Raji (cell line): Measurements from ENCODE around the gene LMAN1L.

Experiments used
- POLR2A ChIP-seq: IDR thresholded peaks from 2 replicates; pipeline ENCODE4 v1.6.1; 2011; ENCODE audit warnings: low read depth, low read length, control low read depth; ENCODE audit not compliant: insufficient read depth

LMAN1L gene

DNA sequence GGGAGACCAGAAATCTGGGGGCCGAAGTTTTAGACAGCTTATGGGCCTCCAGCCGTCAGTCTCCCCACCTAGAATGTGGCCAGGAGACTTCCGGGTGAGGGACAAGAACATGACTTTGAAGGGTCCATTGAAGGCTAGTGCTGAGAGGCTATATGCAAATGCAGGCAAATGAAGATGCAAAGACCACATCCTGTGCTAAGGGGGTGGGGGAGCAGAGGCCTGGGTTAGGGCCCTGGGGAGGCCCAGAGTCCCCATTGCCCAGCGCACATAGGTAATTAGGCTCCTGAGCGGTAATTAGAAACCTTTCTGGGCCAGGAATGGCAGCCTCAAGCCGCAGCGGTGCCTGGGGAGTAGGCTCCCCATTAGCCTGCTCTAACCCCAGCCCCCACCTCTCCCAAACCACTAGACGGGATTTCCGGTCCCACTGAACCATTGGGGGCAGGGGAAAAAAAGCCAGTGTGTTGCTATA lies 23.9 kb upstream of the LMAN1L start:
- peak; percentile 74 for TF ChIP-seq POLR2A

DNA sequence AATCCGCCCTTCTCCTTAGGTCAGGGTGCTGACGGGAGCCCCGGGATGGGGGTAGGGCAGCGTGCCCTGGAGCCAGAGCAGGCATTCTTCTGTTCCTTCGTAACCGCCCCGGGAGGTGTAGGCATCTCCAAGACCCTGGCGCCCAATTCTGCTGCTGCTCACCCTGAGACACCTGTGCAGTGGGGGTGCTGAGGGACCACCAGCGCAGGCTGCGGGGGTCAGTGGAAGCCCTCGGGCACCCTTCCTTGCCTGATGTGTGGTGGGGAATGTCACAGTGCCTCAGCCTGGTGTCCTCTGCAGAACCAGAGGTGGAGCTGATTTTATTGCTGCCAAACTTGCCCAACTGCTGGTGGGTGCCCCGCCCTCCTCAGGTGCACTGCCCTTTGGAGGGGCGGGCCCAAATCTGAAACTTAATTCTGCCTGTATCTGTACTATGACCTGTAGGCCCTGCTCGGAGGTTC lies 23.4 kb upstream of the LMAN1L start:
- peak; percentile 88 for TF ChIP-seq POLR2A

DNA sequence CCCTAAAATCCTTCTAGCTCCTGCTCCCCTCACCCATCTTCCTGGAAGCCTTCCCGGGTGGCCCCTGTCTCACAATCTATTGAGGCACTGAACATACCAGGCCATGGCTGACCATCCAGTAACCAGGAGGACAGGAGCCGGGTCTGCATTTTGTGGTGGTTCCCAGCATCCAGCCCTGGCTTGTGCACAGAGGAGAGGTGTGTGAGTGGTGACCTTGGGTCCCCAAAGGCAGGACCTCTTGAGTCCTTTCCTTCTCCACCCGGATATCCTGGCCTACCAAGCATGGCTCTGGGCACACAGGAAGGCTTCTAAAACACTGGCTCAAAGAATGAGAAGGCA lies 22.9 kb upstream of the LMAN1L start:
- no peak for TF ChIP-seq POLR2A

DNA sequence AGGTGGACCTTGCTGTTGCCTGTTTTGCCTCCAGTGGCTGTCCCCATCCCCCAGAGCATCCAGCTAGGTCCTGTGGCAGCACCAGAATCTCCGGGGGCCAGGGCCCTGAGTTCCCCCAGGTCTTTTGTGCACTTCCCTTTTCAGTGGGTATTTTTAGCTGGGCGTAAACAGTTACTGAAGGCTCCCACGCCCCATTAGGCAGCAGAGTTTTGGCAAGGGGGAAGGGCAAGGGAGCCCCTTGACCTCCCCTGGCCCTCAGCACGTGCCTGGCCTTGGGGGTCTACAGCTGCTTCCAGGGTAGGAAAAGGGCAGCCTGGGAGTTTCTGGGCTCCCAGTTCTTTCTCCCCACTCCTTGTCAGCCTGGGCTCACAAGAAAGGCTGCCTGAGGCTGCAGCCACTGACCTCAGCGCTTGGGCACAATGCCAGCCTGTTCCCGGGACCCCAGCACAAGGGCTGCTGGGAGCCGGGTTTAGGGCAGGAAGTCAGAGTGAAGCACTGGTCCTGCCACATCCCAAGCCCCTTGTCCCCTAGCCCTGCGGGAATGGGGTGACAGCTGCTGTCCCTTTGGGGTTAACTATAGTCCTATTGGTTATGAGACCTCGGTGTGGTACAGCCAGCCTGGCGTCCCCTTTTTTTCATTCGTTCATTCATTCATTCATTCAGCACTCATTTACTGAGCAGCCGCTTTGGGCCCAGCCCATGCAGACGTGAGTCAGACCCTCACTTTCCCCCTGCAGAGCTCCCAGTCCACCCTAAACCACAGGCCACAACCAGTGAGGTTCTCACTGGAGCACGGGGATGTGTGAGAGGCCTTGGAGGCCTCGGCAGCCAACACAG lies 22.3 kb upstream of the LMAN1L start:
- 0 out of 2 replicates have a peak, but pooled peaks have one; percentile 15 for TF ChIP-seq POLR2A

DNA sequence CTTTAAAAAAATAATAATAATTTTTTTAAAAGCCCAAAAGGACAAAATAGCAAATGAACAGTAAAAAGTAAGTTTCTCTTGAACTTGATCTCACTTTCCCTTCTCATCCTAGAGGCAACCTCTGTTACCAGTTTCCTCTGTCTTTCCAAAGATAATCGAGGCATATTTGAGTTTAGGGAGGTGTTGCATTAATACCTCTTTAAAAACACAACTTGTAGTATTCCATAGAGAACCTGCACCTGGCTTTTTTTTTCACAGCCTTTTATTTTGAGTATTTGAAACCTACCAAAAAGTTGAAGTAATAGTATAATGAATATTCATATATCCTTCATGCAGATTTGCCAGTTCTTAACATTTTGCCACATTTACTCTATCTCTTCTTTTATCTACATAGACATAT lies 21.6 kb upstream of the LMAN1L start:
- TF ChIP-seq POLR2A: no peak

DNA sequence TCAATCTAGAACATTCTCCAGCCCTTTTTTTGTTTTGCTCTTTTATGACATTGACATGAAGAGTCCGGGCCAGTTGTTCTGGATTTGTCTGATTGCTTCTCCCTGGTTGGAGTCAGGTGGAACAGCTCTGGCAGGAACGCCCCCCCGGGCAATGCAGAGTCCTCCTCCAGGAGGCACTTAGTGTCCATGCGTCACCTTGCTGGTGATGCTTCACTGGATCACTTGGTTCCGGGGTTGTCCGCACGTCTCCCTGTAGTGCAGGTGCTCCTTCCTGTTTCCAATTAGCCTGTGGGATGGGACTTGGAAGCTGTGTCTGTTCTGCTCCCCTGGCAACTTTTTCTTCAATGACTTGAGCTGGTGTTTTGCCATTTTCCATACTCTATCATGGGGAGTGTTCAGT lies 21.0 kb upstream of the LMAN1L start:
- TF ChIP-seq POLR2A: no peak

DNA sequence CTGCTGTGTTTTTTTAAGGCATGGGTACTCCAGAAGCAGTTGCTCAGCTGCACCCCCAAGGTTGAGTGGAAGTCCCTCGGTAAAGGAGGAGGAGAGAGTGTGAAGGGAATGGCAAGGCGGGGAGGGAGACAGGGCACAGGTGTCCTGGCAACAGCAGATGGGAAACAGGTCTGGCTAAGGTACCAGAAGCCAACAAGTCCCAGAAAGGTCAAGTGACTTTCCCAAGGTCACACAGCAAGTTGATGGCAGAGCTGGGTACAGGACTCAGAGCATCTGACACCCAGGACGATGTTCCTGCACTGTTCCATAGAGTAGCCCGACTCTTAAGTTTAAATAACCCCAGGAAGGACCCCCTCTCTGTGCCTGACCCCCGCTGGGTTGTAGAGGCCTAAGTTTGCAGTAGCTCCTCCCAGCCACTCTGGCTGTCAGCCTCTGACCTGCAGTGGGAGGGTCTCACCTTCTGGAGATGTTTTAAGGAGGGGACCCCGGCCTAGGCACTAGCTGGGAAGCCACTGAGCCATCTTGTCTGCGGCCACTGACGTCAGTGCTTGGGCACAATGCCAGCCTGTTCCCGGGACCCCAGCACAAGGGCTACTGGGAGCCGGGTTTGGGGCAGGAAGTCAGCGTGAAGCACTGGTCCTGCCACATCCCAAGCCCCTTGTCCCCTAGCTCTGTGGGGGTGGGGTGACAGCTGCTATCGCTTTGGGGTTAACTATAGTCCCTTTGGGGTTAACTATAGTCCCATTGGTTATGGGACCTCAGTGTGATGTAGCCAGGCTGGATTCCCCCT lies 20.2 kb upstream of the LMAN1L start:
- no peak for TF ChIP-seq POLR2A

DNA sequence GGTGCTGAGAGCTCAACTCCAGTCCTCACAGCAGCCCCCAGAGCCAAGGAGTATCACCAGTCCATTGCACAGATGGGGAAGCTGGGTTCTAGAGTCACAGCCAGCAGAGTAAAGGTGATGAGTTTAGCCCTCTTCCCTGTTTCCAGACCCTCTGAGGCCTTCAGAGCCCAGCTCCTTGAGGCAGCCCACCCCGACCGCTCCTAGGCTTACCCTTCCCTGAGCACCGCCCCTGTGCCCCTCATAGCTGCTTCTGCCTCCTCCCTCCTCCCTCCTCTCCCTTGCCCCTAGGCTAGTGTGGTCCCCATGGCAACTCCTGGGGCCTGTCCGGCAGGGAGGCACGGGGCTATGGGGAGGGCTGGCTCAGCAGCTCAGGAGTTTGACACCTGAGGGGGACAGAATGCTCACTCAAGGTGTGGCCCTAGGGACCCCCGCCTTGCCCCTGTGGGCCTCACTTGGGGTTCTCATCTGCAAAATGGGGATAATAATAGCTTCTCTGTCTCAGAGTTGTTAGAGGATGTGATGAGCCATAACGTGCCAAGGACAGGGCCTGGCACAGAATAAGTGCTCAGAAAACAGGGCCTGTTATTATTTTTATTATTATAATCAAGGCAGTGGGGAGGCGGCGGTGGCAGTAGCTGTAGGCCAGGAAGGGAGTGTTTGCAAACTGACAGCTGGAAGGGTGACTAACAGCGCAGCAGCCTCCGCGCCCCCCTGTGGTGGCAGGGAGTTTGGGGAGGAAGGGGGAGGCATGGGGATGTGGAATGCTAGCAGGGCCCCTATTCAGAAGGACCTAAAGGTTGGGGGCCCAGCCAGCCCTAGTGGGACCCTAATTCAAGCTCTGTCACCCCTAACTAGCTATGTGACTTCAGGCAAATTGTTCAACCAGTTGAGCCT lies 19.3 kb upstream of the LMAN1L start:
- no peak for TF ChIP-seq POLR2A

DNA sequence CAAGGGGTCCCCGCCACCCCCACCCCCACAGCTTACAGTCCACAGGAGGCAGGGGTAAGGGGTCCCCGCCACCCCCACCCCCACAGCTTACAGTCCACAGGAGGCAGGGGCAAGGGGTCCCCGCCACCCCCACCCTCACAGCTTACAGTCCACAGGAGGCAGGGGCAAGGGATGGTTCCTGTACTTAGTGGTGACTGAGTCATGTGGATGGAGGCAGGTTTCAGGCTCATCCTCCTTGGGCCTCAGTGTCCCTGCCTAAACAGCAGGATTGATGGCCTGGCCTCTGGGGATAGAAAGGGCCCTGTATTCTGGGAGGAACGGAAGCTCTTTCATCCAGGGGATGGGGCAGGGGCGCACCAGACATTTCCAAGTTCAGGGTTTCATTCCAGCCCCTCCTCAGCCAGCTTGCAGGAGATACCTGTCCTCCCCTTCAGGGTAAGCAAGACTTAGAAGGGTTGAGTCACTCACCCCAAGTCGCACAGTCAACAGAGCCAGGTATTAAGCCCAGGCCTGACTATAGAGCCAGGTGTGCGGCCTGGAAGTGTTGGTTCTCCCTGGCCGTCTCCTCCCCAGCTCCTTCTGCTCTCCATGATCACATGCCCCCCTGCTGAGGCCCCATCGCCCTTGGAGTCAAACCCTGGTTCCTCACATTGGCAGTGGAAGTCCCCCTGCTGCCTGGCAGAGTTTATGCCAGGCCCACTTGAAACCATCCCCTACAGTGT lies 18.2 kb upstream of the LMAN1L start:
- TF ChIP-seq POLR2A: no peak

DNA sequence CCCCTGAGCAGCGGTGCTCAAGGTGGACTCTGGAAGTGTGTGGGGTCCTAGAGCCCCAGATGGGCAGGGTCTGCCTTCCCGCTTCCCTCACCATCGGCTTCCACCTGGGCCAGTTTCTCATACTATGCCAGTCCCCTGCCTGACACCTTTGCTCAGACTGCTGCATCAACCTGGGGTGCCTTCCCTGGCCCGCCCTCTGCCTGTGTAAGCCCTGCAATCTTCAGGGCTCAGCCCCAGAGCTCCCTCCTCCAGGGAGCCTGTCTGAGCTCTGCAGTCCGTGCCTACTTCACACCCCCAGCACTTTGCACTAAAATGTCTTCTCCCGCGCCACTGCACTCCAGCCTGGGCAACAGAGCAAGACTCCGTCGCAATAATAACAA lies 17.7 kb upstream of the LMAN1L start:
- no peak for TF ChIP-seq POLR2A

DNA sequence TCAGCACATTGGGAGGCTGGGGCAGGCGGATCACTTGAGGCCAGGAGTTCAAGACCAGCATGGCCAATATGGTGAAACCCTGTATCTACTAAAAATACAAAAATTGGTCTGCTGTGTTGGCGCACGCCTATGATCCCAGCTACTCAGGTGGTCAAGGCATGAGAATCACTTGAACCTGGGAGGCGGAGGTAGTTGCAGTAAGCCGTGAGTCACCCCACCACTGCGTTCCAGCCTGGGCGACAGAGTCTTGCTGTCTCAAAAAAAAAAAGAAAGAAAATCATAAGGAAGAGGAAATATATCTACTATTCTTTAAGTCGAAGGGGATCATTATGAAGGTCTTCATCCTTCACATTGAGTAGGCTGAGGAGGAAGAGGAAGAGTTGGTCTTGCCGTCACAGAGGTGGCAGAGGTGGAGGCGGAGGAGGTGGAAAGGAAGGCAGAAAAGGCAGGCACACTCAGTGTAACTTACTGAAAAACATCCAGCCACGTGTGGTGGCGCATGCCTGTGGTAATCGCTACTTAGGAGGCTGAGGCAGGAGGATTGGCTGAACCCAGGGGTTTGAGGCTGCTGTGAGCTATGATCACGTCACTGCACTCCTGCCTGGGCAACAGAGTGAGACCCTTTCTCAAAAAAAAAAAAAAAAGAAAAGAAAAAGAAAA lies 16.5 kb upstream of the LMAN1L start:
- no peak for TF ChIP-seq POLR2A

DNA sequence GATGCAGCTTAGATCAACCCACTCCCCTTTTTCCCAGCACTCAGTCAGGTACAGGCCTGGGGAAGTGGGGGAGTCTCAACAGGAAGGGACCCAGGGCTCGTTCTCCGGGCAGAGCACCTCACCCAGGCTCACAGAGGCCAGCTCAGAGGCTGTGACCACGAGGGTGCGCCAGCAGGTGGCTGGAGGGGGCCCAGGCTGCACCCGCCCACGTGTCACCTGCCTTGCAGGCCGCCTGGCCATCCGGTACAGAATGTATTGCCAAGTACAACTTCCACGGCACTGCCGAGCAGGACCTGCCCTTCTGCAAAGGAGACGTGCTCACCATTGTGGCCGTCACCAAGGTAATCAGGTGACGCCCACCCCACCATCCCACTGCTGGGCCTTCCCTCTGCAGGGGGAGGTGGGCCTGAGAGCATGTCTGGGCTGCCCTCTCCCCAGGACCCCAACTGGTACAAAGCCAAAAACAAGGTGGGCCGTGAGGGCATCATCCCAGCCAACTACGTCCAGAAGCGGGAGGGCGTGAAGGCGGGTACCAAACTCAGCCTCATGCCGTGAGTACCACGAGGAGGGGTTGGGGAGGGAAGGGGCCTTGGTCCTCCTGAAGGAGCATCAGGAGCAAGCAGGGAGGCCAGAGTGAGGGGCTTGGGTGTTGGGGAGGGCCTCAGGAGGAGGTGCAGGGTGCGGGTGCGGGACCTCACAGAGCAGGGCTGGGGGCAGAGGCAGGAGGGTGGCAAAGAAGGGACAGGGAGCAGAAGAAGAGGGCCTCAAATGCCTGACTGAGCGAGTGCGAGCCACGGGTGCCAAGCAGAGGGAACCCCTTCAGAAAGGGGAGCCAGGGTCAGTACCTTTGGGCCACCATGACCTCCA lies 14.0 kb upstream of the LMAN1L start:
- no peak for TF ChIP-seq POLR2A

DNA sequence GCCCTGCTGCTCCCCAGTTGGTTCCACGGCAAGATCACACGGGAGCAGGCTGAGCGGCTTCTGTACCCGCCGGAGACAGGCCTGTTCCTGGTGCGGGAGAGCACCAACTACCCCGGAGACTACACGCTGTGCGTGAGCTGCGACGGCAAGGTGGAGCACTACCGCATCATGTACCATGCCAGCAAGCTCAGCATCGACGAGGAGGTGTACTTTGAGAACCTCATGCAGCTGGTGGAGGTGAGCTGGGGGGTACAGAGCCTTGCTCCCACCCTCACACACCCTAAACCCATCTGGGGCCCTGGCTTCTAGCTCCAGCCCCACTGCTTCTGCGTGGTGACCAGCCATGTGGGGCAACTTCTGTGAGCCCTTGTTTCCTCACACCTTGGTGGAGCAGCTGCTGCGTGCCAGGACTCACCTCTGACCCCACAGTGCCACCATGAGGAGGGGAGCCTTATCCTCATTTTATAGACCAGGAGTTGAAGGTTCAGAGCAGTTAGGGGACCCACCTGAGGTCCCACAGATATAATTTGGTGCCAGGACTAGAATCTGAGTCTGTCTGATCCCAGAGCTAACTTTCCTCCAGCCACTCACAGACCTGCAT lies 13.3 kb upstream of the LMAN1L start:
- TF ChIP-seq POLR2A: 0 out of 2 replicates have a peak, but pooled peaks have one; percentile 29
